B cell (primary cell): ENCODE results near the gene CXCL6.

Source experiments
- CTCF ChIP-seq: fragments of 200-600 bp; IDR thresholded peaks from one replicate; pipeline ENCODE4 v1.8.0; 2022; ENCODE audit warnings: antibody characterized with exemption, mild to moderate bottlenecking
- EZH2 ChIP-seq: IDR thresholded peaks from 2 replicates; pipeline ENCODE4 v1.6.1; 2012; ENCODE audit warnings: borderline replicate concordance, low read depth, mild to moderate bottlenecking, moderate library complexity, low read length; ENCODE audit not compliant: insufficient read depth, poor library complexity, severe bottlenecking

GRCh38 chr4:73874386-73874785, 37.9 kb downstream of the CXCL6 start:
- TF ChIP-seq CTCF (no peak), EZH2 (no peak)
